HG02623 (cell line): ENCODE measurements around the gene CLEC16A.
A peak's percentile ranks its signal among the peaks of the same experiment; 100 is the strongest.

Source experiments
- ATAC-seq: cut with Tn5 transposase; IDR thresholded peaks from one replicate; pipeline ENCODE4 v1.9.1; 2021; ENCODE audit warnings: moderate library complexity; ENCODE audit not compliant: unreplicated experiment

The CLEC16A gene, protein sequence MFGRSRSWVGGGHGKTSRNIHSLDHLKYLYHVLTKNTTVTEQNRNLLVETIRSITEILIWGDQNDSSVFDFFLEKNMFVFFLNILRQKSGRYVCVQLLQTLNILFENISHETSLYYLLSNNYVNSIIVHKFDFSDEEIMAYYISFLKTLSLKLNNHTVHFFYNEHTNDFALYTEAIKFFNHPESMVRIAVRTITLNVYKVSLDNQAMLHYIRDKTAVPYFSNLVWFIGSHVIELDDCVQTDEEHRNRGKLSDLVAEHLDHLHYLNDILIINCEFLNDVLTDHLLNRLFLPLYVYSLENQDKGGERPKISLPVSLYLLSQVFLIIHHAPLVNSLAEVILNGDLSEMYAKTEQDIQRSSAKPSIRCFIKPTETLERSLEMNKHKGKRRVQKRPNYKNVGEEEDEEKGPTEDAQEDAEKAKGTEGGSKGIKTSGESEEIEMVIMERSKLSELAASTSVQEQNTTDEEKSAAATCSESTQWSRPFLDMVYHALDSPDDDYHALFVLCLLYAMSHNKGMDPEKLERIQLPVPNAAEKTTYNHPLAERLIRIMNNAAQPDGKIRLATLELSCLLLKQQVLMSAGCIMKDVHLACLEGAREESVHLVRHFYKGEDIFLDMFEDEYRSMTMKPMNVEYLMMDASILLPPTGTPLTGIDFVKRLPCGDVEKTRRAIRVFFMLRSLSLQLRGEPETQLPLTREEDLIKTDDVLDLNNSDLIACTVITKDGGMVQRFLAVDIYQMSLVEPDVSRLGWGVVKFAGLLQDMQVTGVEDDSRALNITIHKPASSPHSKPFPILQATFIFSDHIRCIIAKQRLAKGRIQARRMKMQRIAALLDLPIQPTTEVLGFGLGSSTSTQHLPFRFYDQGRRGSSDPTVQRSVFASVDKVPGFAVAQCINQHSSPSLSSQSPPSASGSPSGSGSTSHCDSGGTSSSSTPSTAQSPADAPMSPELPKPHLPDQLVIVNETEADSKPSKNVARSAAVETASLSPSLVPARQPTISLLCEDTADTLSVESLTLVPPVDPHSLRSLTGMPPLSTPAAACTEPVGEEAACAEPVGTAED

DNA sequence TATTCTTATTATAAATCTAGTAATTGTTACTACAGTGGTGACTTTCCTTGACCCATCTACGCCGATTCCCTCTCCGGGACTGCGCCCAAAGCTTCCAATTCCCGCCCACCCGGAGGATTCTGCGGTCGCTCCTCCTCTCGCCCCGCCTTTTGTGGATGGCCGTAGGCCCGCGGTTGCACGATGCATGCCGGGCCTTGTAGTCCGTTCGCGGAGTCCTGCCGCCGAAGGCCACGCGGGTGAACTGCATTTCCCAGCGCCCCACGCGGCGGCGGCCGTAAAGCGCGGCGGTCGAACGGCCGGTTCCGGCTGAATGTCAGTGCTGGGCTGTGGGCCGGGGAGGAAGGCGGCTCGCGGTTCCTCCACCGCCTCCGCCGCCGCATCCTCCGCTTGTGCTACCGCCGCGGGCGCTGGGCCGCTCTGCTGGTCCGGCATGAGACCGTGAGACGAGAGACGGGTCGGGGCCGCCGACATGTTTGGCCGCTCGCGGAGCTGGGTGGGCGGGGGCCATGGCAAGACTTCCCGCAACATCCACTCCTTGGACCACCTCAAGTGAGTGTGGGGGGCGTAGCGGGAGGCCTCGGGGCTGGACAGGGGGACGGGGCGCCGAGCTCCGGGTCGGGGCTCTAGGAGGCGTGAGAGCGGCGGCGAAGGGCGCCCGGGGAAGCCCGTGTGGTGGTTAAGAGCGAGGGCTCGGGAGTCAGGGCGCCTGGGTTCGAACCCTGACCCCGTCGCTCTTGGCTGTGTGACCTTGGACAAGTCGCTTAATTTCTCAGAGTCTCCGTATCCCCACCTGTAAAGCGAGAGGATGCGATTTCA is at the start of gene CLEC16A:
CLEC16A (plus strand) TSS at position 316 of the 816 bp plus-strand sequence; CDS start at position 470, 154 bp downstream.
- peak; percentile 63 for ATAC-seq

DNA sequence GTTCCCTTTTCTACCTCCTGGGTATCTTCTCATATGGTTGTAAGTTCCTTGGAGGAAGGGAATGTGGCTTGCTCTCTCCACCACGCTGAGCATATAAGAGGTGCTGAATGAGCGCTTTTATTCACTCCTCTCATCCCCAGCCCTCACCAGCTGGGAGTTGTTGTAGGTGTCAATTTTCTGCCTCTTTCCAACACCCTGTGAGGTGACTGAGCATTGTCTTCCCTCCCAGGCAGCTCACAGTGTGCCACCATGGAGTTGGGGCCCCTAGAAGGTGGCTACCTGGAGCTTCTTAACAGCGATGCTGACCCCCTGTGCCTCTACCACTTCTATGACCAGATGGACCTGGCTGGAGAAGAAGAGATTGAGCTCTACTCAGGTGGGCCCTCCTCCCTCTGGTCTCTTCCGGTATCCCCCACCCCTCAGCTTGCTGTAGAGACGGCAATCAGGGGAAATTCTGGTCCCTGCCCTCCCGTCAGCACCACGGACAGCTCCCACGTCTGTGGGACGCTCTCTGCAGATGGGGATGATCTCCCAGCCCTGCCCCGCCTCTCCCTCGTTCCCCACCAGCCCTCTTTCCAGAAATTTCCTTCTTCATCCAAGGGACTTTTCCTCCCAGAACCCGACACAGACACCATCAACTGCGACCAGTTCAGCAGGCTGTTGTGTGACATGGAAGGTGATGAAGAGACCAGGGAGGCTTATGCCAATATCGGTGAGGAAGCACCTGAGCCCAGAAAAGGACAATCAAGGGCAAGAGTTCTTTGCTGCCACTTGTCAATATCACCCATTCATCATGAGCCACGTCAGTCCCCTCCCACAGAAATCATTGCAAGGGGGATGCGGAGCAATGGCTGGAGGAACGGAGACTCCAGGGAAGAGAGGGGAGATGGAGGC is 49.1 kb upstream of the CLEC16A start:
- no peak for ATAC-seq

DNA sequence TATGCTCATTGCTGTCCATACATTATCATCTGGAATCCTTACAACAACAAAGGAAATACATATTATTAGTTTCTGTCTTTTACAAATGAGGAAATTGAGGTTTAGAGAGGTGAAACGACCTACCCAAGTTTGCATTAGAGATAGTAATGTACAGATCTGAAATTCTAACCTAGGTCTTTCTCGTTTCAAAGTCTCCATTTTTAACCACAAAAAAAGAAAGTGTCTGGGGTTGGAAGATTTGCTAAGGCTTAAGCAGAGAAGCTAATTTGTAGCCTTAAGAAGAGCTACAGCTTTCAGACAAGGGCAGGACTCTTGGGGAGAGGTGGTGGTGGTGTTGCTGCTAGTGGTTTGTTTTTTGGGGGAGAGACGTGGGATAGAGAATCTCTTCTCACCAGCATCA is 48.2 kb upstream of the CLEC16A start:
- ATAC-seq, result no peak

DNA sequence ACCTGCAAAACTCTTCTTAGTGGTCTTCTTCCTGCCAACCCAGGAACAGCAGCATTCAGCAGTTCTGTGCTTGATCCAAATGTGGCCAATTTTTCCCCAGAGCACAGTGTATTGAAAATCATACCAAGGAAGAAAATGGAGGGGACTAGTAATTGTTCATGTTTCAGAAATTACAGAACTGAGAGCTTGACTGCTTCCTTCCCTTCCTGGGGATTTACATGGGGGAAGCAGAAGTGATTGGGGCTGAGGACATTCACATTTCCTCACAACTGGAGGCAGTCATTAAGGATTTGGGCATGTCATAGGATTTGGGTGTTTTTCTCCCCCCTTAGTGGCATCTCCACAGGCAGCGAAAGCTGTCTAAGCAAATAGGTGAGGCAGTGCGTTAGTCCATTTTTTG is 47.6 kb upstream of the CLEC16A start:
- no peak for ATAC-seq

DNA sequence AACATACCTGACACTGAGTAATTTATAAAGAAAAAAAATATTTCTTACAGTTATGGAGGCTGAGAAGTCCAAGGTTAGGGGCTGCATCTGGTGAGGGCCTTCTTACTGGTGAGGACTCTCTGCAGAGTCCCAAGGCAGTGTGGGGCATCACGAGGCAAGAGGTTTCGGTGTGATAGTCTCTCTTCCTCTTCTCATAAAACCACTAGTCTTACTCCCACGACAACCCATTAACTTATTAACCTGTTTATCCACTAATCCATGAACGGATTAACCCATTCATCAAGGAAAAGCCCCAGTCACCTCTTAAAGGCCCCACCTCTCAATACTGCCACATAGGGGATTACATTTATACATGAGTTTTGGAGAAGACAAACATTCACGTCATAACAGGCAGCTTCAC is 47.2 kb upstream of the CLEC16A start:
- no peak for ATAC-seq

DNA sequence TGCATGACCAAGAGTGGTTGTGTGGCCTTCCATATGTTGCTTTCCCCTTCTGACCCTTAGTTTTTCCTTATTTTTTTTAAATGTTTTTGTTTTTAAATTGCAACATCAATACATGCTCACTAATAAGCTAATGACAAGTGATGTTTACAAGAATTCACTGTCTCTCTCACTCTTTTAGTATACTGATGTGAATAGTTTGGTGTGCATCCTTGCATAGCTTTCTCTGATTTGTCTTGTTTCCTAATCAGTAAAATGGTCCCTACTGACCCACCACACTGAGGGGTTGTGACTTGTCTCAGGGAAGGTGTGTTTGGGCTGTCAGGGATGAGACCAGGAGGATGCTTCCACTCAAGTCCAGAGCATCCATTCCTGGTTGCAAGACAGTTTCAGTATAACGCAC is 41.4 kb upstream of the CLEC16A start:
- ATAC-seq, result no peak

DNA sequence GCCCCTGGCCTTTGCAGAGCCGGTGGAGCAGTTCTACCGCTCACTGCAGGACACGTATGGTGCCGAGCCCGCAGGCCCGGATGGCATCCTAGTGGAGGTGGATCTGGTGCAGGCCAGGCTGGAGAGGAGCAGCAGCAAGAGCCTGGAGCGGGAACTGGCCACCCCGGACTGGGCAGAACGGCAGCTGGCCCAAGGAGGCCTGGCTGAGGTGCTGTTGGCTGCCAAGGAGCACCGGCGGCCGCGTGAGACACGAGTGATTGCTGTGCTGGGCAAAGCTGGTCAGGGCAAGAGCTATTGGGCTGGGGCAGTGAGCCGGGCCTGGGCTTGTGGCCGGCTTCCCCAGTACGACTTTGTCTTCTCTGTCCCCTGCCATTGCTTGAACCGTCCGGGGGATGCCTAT is 37.9 kb upstream of the CLEC16A start:
- no peak for ATAC-seq

DNA sequence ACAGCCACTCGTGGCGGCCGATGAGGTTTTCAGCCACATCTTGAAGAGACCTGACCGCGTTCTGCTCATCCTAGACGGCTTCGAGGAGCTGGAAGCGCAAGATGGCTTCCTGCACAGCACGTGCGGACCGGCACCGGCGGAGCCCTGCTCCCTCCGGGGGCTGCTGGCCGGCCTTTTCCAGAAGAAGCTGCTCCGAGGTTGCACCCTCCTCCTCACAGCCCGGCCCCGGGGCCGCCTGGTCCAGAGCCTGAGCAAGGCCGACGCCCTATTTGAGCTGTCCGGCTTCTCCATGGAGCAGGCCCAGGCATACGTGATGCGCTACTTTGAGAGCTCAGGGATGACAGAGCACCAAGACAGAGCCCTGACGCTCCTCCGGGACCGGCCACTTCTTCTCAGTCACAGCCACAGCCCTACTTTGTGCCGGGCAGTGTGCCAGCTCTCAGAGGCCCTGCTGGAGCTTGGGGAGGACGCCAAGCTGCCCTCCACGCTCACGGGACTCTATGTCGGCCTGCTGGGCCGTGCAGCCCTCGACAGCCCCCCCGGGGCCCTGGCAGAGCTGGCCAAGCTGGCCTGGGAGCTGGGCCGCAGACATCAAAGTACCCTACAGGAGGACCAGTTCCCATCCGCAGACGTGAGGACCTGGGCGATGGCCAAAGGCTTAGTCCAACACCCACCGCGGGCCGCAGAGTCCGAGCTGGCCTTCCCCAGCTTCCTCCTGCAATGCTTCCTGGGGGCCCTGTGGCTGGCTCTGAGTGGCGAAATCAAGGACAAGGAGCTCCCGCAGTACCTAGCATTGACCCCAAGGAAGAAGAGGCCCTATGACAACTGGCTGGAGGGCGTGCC is 37.2 kb upstream of the CLEC16A start:
- no peak for ATAC-seq

DNA sequence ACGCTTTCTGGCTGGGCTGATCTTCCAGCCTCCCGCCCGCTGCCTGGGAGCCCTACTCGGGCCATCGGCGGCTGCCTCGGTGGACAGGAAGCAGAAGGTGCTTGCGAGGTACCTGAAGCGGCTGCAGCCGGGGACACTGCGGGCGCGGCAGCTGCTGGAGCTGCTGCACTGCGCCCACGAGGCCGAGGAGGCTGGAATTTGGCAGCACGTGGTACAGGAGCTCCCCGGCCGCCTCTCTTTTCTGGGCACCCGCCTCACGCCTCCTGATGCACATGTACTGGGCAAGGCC is 36.7 kb upstream of the CLEC16A start:
- no peak for ATAC-seq

DNA sequence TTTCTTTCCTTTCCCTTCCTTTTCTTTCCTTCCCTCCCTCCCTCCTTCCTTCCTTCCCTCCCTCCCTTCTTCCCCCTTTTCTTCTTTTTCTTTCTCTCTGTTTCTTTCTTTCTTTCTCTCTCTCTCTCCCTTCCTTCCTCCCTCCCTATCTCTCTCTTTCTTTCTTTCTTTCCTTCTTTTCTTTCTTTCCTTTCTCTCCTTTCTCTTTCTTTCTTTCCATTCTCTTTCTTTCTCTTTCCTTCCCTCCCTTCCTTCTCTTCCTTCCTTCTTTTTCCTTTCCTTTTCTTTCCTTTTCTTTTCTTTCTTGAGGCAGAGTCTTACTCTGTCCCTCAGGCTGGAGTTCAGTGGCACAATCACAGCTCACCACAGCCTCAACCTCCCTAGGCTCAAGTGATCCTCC is 33.1 kb upstream of the CLEC16A start:
- ATAC-seq, result no peak

DNA sequence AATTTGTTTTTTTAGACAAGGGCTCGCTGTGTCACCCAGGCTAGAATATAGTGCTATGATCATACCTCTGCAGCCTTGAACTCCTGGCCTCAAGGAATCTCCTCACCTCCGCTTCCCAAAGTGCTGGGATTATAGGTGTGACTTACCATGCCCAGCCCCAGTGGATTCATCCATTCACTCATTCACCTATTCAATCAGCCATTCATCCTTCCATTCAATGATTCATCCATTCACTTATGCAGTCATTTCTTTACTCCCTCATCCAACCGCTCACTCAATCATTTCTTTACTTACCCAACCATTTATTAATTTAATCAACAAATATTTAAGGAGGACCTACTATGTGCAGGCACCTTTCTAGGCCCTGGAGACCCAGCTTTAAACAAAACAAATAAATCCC is 27.8 kb upstream of the CLEC16A start:
- ATAC-seq, result no peak

DNA sequence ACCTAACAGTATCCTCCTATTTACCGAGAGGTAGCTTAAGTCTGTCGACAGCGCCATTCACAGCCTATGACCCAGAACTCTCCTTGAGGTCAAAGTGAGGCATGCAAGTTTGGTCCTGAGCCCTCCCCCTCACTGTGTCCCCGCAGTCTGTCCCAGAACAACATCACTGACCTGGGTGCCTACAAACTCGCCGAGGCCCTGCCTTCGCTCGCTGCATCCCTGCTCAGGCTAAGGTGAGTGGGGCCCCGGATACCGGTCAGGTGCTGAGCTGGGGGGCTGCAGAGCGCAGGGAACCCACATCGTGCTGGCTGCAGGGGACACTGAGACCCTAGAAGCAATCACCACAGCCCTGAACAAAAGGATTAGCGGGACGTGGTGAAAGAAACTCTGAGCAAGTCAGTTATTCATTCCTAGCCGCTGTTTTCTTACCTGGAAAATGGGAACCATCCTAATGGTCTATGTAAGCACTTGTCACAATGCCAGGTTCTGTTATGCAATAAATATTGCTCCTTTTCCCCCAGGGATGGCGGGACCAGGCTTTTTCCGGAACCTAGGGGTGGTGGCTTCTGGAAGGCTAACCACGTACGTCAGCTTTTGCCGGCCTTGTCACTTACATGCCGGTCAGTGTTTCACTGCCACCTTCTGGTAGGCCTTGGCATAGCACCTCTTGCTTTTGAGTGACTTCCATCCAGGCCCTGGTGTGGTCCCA is 25.9 kb upstream of the CLEC16A start:
- ATAC-seq, result peak; percentile 57

DNA sequence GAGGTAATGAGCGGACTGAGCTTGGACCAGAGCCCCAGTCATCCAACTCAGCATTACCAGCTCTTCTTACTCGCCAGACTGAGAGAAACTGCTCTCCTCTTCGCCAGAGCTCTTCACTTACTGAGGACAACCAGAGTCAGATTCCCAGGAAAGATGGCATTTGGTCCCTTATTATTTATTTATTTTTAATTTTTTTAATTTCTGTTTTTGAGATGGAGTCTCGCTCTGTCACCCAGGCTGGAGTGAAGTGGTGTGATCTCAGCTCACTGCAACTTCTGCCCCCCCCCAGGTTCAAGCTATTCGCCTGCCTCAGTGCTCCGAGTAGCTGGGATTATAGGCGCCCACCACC is 25.4 kb upstream of the CLEC16A start:
- ATAC-seq, result no peak

DNA sequence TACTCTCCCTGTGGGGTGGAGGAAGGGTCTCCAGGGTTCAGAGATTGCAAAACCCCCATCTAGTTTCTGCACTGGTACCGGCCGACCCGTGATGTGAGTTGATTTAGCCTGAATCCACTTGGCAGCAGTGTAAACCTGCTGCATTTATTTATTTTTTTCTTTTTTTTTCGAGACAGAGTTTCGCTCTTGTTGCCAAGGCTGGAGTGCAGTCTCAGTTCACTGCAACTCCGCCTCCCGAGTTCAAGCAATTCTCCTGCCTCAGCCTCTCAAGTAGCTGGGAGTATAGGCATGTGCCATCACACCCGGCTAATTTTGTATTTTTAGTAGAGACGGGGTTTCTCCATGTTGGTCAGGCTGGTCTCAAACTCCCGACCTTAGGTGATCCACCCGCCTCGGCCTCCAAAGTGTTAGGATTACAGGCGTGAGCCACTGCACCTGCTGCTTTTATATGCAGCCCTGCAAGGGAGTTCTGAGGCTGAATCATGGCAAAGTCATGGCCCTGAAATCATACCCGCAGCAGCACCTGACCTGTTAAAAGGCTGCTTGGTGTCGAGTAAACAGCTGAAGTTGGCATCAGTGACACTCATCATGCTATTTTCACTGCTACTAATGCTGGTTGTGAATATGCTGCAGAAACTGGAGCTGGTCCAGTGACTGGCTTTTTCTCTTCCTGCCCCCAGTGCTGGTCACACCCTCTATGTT is 23.5 kb upstream of the CLEC16A start:
- ATAC-seq, result no peak

DNA sequence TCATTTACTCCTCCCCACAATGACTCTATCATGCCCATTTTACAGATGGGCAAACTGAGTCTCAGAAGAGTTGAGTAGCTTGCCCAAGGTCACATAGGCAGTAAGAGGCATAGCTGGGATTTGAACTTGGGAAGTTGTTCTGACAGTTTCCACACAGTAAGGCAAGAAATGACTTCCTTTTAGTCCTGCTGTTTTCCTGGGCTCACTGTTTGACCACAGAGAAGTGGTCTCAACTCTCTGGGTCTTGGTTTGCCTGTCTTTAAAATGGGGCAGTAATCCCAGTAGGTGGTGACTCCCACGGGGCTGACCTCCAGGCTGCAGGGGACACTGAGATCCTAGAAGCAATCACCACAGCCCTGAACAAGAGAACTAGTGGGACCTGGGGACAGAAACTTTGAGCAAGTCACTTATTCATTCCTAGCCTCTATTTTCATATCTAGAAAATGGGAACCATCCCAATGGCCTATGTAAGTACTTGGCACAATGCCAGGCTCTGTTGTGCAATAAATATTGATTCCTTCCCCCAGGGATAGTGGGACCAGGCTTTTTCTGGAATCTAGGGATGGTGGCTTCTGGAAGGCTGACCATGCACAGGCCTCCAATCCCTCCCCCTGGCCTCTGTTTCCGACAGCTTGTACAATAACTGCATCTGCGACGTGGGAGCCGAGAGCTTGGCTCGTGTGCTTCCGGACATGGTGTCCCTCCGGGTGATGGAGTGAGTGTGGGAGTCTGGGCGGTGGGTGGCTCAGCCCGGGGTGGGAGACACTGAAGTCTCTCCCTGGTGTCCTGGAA is 22.6 kb upstream of the CLEC16A start:
- ATAC-seq, result no peak

DNA sequence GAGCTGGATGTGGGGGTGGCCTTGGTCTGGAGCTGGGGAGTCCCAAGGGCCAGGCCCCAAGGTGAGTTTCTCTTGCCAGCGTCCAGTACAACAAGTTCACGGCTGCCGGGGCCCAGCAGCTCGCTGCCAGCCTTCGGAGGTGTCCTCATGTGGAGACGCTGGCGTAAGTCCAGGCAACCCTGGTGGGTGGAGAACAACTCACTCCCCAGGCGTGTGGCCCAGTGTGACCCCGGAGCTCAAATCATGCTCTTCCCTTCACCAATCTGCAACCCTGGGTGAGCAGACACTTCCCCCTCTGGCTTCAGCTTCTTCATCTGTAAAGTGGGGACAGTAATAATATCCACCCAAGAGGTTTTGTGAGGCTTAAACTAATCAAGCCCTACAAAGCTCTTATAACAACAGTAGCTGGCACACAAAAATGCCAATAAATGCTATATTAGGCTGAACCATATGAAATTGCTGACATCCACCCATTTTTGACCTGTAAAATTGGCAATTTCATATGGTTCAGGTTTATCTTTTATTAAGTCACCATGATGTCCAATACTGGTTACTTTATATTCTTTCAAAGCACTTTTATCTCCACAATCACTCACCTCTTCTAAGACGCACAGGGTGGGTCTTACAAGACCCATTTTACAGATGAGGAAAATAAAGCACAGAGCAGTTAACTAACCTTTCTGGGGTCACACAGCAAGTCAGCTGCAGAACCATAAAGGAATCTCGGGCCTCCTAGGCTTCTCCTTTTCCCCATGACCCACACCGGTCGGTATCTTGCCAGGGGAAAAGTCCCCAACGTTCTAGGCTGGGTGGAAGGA is 21.8 kb upstream of the CLEC16A start:
- ATAC-seq, result no peak
